Activated CD8-positive, alpha-beta T cell treated with anti-CD3 and anti-CD28 coated beads for 36 hours (primary cell): Measurements from ENCODE around the gene DRC3. TPM values are rescaled to one million over a fixed set of nuclear protein-coding genes. Genes with fewer than 3 reads are reported as not detected.
A peak's percentile ranks its signal among the peaks of the same experiment; 100 is the strongest.

Source experiments
- ATAC-seq: fragments of 200-7000 bp; cut with Tn5 transposase; one replicate; pipeline ENCODE4 v1.10.0; 2021; ENCODE audit warnings: mild to moderate bottlenecking, moderate library complexity
- CTCF ChIA-PET: fragments of 350-600 bp; sonication (Branson Sonifier 250); formaldehyde crosslinking; loops from one replicate; lab custom pipeline; 2021; ENCODE audit warnings: antibody characterized with exemption; lab: Charles Lee
- POLR2A ChIA-PET: fragments of 350-600 bp; sonication (Branson Sonifier 250); formaldehyde crosslinking; loops from one replicate; lab custom pipeline; 2021; ENCODE audit warnings: antibody characterized with exemption; lab: Charles Lee
- DNase-seq: peaks from one replicate; pipeline ENCODE4 v3.0.0-alpha.2; 2020
- H3K27ac Mint-ChIP-seq: one replicate; pipeline ENCODE4 v1.8.0; 2021; ENCODE audit warnings: mild to moderate bottlenecking, mixed read lengths
- H3K27me3 Mint-ChIP-seq: one replicate; pipeline ENCODE4 v1.8.0; 2021; ENCODE audit warnings: mixed read lengths
- H3K36me3 Mint-ChIP-seq: one replicate; pipeline ENCODE4 v1.8.0; 2021; ENCODE audit warnings: low read depth, mixed read lengths
- H3K4me1 Mint-ChIP-seq: one replicate; pipeline ENCODE4 v1.8.0; 2021; ENCODE audit warnings: low read depth, mixed read lengths
- H3K4me3 Mint-ChIP-seq: one replicate; pipeline ENCODE4 v1.8.0; 2021; ENCODE audit warnings: mild to moderate bottlenecking, moderate library complexity, mixed read lengths
- H3K9me3 Mint-ChIP-seq: one replicate; pipeline ENCODE4 v1.8.0; 2021; ENCODE audit warnings: mixed read lengths
- CTCF ChIP-seq: fragments of 200-600 bp; IDR thresholded peaks from one replicate; pipeline ENCODE4 v1.8.0; 2022; ENCODE audit warnings: antibody characterized with exemption, mild to moderate bottlenecking
- intact Hi-C: fragments of 100-400 bp; cut with micrococcal nuclease; formaldehyde crosslinking; loops from one replicate; pipeline ENCODE4 v1.10.0; 2022
- total RNA-seq, 2 experiments: library from RNA; stranded (reverse); gene quantifications; one replicate each; pipeline ENCODE4 v1.2.3, GENCODE V29; 2021

The DRC3 gene
- total RNA-seq, 2 experiments from 2014 or later = 0.25 TPM; not detected in 1

- no peaks in the 10 kb centered on the region for H3K27me3 Mint-ChIP-seq
- ChIA-PET CTCF (interaction anchor here (0.7 to 1.1 kb wide), 2 partner anchors 21 to 104 kb away, joined by 3 to 5 read pairs; no protein-coding TSS in a partner anchor), POLR2A (no interaction called here)
- H3K4me1 Mint-ChIP-seq = peaks cover 22% of the 10 kb centered on the region
- ATAC-seq (no peak), DNase-seq (no peak)
- no peak for TF ChIP-seq CTCF
- H3K4me3 Mint-ChIP-seq = no peak overlapping the region
- intact Hi-C loops = no loop called here
- no peaks in the 10 kb centered on the region for H3K9me3 Mint-ChIP-seq
- H3K36me3 Mint-ChIP-seq = no peaks in the 10 kb centered on the region
- H3K27ac Mint-ChIP-seq = no peak overlapping the region
Observed at GRCh38 chr17:17940441-17940911, 32.2 kb upstream of the DRC3 start.

GRCh38 chr17:17941015-17941414 lies 31.6 kb upstream of the DRC3 start:
- peaks cover 17% of the 10 kb centered on the region for H3K4me1 Mint-ChIP-seq
- no peaks in the 10 kb centered on the region for H3K9me3 Mint-ChIP-seq
- CTCF ChIA-PET = no interaction called here
- intact Hi-C loops = no loop called here
- POLR2A ChIA-PET = no interaction called here
- H3K27ac Mint-ChIP-seq = no peak overlapping the region
- H3K36me3 Mint-ChIP-seq = no peaks in the 10 kb centered on the region
- no peaks in the 10 kb centered on the region for H3K27me3 Mint-ChIP-seq
- DNase-seq (no peak), ATAC-seq (no peak)
- no peak for TF ChIP-seq CTCF
- no peak overlapping the region for H3K4me3 Mint-ChIP-seq

- no peaks in the 10 kb centered on the region for H3K27me3 Mint-ChIP-seq
- intact Hi-C loops = no loop called here
Observed at GRCh38 chr17:17942846-17943245, 29.8 kb upstream of the DRC3 start.

GRCh38 chr17:17943281-17943984 lies 29.2 kb upstream of the DRC3 start:
- H3K36me3 Mint-ChIP-seq = no peaks in the 10 kb centered on the region
- ChIA-PET CTCF (interaction anchor here (0.7 to 1.2 kb wide), 2 partner anchors 12 to 17 kb away, joined by 3 to 4 read pairs; no protein-coding TSS in a partner anchor), POLR2A (interaction anchor here (0.8 to 1.5 kb wide), 3 partner anchors 14 to 19 kb away, joined by 3 to 6 read pairs (median 3); no protein-coding TSS in a partner anchor)
- no peaks in the 10 kb centered on the region for H3K9me3 Mint-ChIP-seq
- peak; percentile 24 for ATAC-seq
- intact Hi-C loops = no loop called here
- H3K27ac Mint-ChIP-seq = no peak overlapping the region
- no peaks in the 10 kb centered on the region for H3K27me3 Mint-ChIP-seq
- TF ChIP-seq CTCF = no peak
- DNase-seq = no peak
- no peak overlapping the region for H3K4me3 Mint-ChIP-seq
- H3K4me1 Mint-ChIP-seq = peaks cover 15% of the 10 kb centered on the region

More at GRCh38 chr17:17942846-17943245, 29.8 kb upstream of the DRC3 start:
- ChIA-PET POLR2A (interaction anchor here (1.5 kb wide), 1 partner anchor 18 kb away, joined by 3 read pairs; no protein-coding TSS in a partner anchor), CTCF (interaction anchor here (1.2 kb wide), 1 partner anchor 13 kb away, joined by 4 read pairs; no protein-coding TSS in a partner anchor)
- no peak for DNase-seq
- H3K9me3 Mint-ChIP-seq = no peaks in the 10 kb centered on the region
- ATAC-seq = no peak
- peaks cover 16% of the 10 kb centered on the region for H3K4me1 Mint-ChIP-seq
- H3K4me3 Mint-ChIP-seq = no peak overlapping the region
- no peaks in the 10 kb centered on the region for H3K36me3 Mint-ChIP-seq
- TF ChIP-seq CTCF = no peak
- H3K27ac Mint-ChIP-seq = no peak overlapping the region

- ChIA-PET CTCF (interaction anchor here (0.7 to 1.9 kb wide), 4 partner anchors 11 to 303 kb away, joined by 3 to 8 read pairs (median 4); no protein-coding TSS in a partner anchor), POLR2A (interaction anchor here (0.8 to 1.4 kb wide), 2 partner anchors 13 to 15 kb away, joined by 3 to 6 read pairs; no protein-coding TSS in a partner anchor)
- ATAC-seq (no peak), DNase-seq (no peak)
- H3K9me3 Mint-ChIP-seq = no peaks in the 10 kb centered on the region
- H3K4me1 Mint-ChIP-seq = peaks cover 15% of the 10 kb centered on the region
- no peaks in the 10 kb centered on the region for H3K36me3 Mint-ChIP-seq
- no peak for TF ChIP-seq CTCF
- H3K27me3 Mint-ChIP-seq = no peaks in the 10 kb centered on the region
- H3K4me3 Mint-ChIP-seq = no peak overlapping the region
- intact Hi-C loops = no loop called here
- no peak overlapping the region for H3K27ac Mint-ChIP-seq
Observed at GRCh38 chr17:17944242-17944641, 28.4 kb upstream of the DRC3 start.
